Peyer's patch (tissue), 4 donors: ENCODE data around the gene ENG.

Source experiments
- POLR2A ChIP-seq, 2 donors: fragments of 450-650 bp; IDR thresholded peaks; one replicate each; pipeline ENCODE4 v1.5.1; 2017; ENCODE audit warnings: antibody characterized with exemption in 2 of 2, mild to moderate bottlenecking in 2 of 2, moderate library complexity in 2 of 2
- TF ChIP-seq, protein P1 (sequence below), 6 experiments: fragments of 450-650 bp in 4 of 6; fragments of 200-600 bp in 2 of 6; sonication (generic) in 1 of 6; IDR thresholded peaks; one replicate each; pipeline ENCODE4 v1.5.1; 2017 to 2019; ENCODE audit warnings: antibody characterized with exemption in 6 of 6, mild to moderate bottlenecking in 3 of 6, moderate library complexity in 1 of 6

DNA sequence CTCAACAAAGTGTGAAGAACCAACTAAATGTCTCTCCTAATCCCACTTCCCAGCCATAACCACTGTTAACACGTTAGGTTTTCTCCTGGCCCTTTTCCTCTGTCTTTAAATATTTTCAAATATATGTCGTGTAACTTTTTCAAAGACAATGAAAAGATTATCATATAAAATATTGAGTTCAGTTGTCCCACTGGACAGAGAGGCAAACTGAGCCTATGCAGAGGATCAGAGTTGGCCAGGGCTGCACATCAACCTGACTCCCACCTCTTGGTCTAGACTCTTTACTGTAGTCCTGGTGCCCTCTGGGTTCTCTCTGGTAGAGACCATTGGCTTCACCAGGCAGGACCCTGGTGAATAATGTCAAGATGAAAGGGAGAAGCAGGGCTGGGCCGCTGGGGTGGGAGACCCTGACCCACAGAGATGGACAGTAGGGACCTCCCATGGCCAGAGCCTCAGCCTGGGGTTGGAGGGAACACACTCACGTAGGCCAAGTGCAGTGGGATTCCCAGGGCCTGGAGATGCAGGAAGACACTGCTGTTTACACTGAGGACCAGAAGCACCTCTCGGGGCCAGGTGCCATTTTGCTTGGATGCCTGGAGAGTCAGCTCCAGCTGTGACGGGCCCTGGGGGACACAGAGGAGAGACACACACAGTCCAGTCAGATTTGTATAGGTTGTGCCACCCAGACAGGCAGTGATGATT, 25.1 kb downstream of the ENG start:
- TF ChIP-seq, protein P1, sequence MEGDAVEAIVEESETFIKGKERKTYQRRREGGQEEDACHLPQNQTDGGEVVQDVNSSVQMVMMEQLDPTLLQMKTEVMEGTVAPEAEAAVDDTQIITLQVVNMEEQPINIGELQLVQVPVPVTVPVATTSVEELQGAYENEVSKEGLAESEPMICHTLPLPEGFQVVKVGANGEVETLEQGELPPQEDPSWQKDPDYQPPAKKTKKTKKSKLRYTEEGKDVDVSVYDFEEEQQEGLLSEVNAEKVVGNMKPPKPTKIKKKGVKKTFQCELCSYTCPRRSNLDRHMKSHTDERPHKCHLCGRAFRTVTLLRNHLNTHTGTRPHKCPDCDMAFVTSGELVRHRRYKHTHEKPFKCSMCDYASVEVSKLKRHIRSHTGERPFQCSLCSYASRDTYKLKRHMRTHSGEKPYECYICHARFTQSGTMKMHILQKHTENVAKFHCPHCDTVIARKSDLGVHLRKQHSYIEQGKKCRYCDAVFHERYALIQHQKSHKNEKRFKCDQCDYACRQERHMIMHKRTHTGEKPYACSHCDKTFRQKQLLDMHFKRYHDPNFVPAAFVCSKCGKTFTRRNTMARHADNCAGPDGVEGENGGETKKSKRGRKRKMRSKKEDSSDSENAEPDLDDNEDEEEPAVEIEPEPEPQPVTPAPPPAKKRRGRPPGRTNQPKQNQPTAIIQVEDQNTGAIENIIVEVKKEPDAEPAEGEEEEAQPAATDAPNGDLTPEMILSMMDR (IDR thresholded peaks at IDR 0.05) = no peak
- TF ChIP-seq POLR2A (IDR thresholded peaks at IDR 0.05) = no peak
